Caco-2 (cell line): ENCODE data around the gene TBL1X. TPM values are rescaled to one million over a fixed set of nuclear protein-coding genes. Genes with fewer than 3 reads are reported as not detected.

ENCODE experiments used
- BruUV-seq: library from RNA; stranded (reverse); fragments of 400-500 nt; replicated peaks from 2 replicates; lab custom pipeline; 2021; lab: Mats Ljungman, UMichigan
- CTCF ChIA-PET: fragments of 300-600 bp; sonication (Branson Sonifier 250); formaldehyde crosslinking; loops from one replicate; lab custom pipeline; 2022; ENCODE audit warnings: antibody characterized with exemption; lab: Charles Lee
- POLR2A ChIA-PET: fragments of 300-600 bp; sonication (Branson Sonifier 250); formaldehyde crosslinking; loops from one replicate; lab custom pipeline; 2022; ENCODE audit warnings: antibody characterized with exemption; lab: Charles Lee
- DNase-seq, 2 experiments: peaks; one replicate each; pipeline versions ENCODE4 v3.0.0 to v3.0.0-alpha.2; 2020 to 2022
- H3K27me3 ChIP-seq: replicated peaks from 2 replicates; pipeline ENCODE4 v1.6.0; 2011; ENCODE audit warnings: low read length; ENCODE audit not compliant: control insufficient read depth, insufficient read depth
- H3K36me3 ChIP-seq: 2 replicates; pipeline ENCODE4 v1.5.1; 2011; ENCODE audit warnings: low read length; ENCODE audit not compliant: control insufficient read depth, insufficient read depth
- H3K4me1 ChIP-seq: fragments of 250-450 bp; sonication (Bioruptor Pico); 2 replicates; pipeline ENCODE4 v1.5.1; 2020; ENCODE audit warnings: mild to moderate bottlenecking
- H3K4me3 ChIP-seq: 2 replicates; pipeline ENCODE4 v1.5.1; 2011; ENCODE audit warnings: low read depth, mild to moderate bottlenecking, control low read depth, low read length
- H3K9me3 ChIP-seq: fragments of 250-450 bp; sonication (Bioruptor Pico); 2 replicates; pipeline ENCODE4 v1.5.1; 2020; ENCODE audit warnings: mild to moderate bottlenecking, moderate library complexity
- H3K27ac Mint-ChIP-seq: one replicate; pipeline ENCODE4 v1.8.0; 2022; ENCODE audit warnings: mixed read lengths; ENCODE audit not compliant: unreplicated experiment
- H3K27me3 Mint-ChIP-seq: one replicate; pipeline ENCODE4 v1.8.0; 2022; ENCODE audit warnings: mixed read lengths; ENCODE audit not compliant: insufficient read depth, unreplicated experiment
- H3K36me3 Mint-ChIP-seq: one replicate; pipeline ENCODE4 v1.8.0; 2022; ENCODE audit warnings: mild to moderate bottlenecking, mixed read lengths; ENCODE audit not compliant: insufficient read depth, unreplicated experiment
- H3K4me1 Mint-ChIP-seq: one replicate; pipeline ENCODE4 v1.8.0; 2022; ENCODE audit warnings: low read depth, mixed read lengths; ENCODE audit not compliant: unreplicated experiment
- H3K4me3 Mint-ChIP-seq: one replicate; pipeline ENCODE4 v1.8.0; 2022; ENCODE audit warnings: mild to moderate bottlenecking, moderate library complexity, mixed read lengths; ENCODE audit not compliant: unreplicated experiment
- H3K9me3 Mint-ChIP-seq: one replicate; pipeline ENCODE4 v1.8.0; 2022; ENCODE audit warnings: mixed read lengths; ENCODE audit not compliant: unreplicated experiment
- intact Hi-C: fragments of 100-400 bp; cut with micrococcal nuclease; formaldehyde crosslinking; loops from one replicate; pipeline ENCODE4 v1.10.0; 2022; ENCODE audit not compliant: unreplicated experiment
- total RNA-seq: library from RNA; stranded (reverse); gene quantifications from 2 replicates; pipeline ENCODE4 v1.2.3, GENCODE V29; 2022
- TF ChIP-seq, protein P1 (sequence below), 2 experiments: fragments of 200-600 bp in 1 of 2; IDR thresholded peaks; 1 replicate in 1 of 2; 2 replicates in 1 of 2; pipeline versions ENCODE4 v1.5.1 to v1.8.0; 2011 to 2022; ENCODE audit warnings: antibody characterized with exemption in 1 of 2, control low read depth in 1 of 2, inconsistent platforms in 1 of 2, low read depth in 1 of 2, low read length in 1 of 2, mild to moderate bottlenecking in 1 of 2, moderate library complexity in 1 of 2; ENCODE audit not compliant: insufficient read depth in 1 of 2, severe bottlenecking in 1 of 2, unreplicated experiment in 1 of 2

The TBL1X gene
- total RNA-seq, 1 experiment from 2014 or later: 84.2 TPM

DNA sequence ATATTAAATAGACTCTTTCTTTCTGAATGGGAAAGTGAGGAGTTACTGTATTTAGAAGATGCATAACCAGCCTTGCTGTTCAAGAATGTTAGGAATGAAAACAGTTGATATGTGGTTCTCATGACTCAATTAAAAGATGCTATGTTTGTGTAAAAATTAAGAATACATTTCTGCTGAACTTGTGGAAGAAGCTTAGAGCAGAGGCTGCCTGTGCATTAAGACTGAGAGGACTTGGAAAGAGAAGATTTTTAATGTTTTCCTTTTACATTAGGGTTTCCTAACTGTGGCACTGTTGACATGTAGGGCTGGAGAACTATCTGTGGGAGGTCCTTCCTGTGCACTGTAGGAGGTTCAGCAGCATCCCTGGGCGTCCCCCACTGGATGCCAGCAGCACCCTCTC is 163.1 kb downstream of the TBL1X start:
- no peaks in the 10 kb centered on the region for H3K36me3 ChIP-seq
- intact Hi-C loops: no loop called here
- H3K4me3 ChIP-seq: no peak overlapping the region
- H3K9me3 ChIP-seq: no peaks in the 10 kb centered on the region
- Mint-ChIP-seq H3K27me3 (no peaks in the 10 kb centered on the region), H3K9me3 (no peaks in the 10 kb centered on the region), H3K4me3 (no peak overlapping the region), H3K27ac (no peak overlapping the region), H3K36me3 (peaks cover 5% of the 10 kb centered on the region), H3K4me1 (no peaks in the 10 kb centered on the region)
- ChIA-PET POLR2A (no interaction called here), CTCF (no interaction called here)
- BruUV-seq: no TSS peak
- TF ChIP-seq, protein P1, sequence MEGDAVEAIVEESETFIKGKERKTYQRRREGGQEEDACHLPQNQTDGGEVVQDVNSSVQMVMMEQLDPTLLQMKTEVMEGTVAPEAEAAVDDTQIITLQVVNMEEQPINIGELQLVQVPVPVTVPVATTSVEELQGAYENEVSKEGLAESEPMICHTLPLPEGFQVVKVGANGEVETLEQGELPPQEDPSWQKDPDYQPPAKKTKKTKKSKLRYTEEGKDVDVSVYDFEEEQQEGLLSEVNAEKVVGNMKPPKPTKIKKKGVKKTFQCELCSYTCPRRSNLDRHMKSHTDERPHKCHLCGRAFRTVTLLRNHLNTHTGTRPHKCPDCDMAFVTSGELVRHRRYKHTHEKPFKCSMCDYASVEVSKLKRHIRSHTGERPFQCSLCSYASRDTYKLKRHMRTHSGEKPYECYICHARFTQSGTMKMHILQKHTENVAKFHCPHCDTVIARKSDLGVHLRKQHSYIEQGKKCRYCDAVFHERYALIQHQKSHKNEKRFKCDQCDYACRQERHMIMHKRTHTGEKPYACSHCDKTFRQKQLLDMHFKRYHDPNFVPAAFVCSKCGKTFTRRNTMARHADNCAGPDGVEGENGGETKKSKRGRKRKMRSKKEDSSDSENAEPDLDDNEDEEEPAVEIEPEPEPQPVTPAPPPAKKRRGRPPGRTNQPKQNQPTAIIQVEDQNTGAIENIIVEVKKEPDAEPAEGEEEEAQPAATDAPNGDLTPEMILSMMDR (IDR thresholded peaks at IDR 0.05; ENCODE audit: insufficient read depth in 1 of 2, low read depth in 1 of 2, low read length in 1 of 2, severe bottlenecking in 1 of 2, unreplicated experiment in 1 of 2): no peak
- H3K27me3 ChIP-seq: no peaks in the 10 kb centered on the region
- no peak for DNase-seq
- H3K4me1 ChIP-seq: no peaks in the 10 kb centered on the region

DNA sequence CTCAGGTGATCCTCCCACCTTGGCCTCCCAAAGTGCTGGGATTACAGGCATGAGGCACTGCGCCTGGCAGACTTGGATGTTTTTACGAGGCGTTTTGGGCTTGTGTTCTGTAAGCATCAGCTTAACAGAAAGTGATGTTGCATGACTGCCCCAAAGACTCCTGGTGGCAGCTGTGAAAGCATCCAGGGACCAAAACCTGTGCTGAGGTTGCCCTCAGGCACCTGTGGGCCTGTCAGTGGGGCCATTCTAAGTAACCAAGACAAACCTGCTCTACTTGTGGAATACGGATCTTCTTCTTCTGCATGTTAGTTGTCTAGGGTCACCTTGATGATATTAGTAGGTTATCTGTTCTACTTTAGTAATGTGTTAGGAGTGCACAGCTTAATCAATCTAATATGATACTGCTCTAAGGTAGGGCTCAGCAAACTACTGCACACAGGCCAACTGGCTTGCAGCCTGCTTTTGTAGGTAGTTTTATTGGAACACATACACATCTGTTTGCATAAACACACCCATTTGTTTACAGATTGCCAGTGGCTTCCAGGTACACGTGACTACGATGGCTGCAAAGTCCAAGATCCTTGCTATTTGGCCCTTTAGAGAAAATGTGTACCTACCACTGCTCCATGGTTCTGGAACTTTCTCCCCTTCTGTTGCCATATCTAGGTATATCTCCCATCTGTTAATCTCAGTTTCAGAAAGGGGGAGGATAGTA is 164.1 kb downstream of the TBL1X start:
- Mint-ChIP-seq H3K4me3 (no peak overlapping the region), H3K27ac (no peak overlapping the region), H3K4me1 (no peaks in the 10 kb centered on the region), H3K9me3 (no peaks in the 10 kb centered on the region), H3K27me3 (no peaks in the 10 kb centered on the region), H3K36me3 (peaks cover 5% of the 10 kb centered on the region)
- no TSS peak for BruUV-seq
- TF ChIP-seq, protein P1 (IDR thresholded peaks at IDR 0.05; ENCODE audit: insufficient read depth in 1 of 2, low read depth in 1 of 2, low read length in 1 of 2, severe bottlenecking in 1 of 2, unreplicated experiment in 1 of 2): no peak
- Histone ChIP-seq H3K27me3 (no peaks in the 10 kb centered on the region), H3K9me3 (no peaks in the 10 kb centered on the region), H3K4me3 (no peak overlapping the region), H3K36me3 (no peaks in the 10 kb centered on the region), H3K4me1 (no peaks in the 10 kb centered on the region)
- ChIA-PET POLR2A (no interaction called here), CTCF (no interaction called here)
- DNase-seq: no peak
- intact Hi-C loops: no loop called here

DNA sequence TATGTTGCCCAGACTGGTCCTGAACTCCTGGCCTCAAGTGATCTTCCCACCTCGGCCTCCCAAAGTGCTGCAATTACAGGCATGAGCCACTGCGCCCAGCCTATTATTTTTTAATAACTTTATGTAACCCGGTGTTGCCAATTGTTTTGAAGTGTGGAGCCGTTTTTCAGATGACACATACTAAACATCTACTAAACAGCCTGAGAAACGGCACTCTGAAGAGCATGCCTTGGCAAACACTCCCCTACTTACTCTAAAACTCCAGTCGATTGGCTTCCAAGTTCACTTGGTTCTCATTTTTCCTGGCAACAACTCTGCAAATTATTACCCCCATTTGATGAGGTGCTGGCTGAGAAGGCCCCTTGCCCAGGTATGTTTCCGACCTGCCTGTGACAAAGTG is 169.7 kb downstream of the TBL1X start:
- DNase-seq: no peak
- Histone ChIP-seq H3K9me3 (no peaks in the 10 kb centered on the region), H3K4me1 (no peaks in the 10 kb centered on the region), H3K4me3 (no peak overlapping the region), H3K27me3 (no peaks in the 10 kb centered on the region), H3K36me3 (no peaks in the 10 kb centered on the region)
- Mint-ChIP-seq H3K27me3 (no peaks in the 10 kb centered on the region), H3K36me3 (peaks cover 12% of the 10 kb centered on the region), H3K27ac (no peak overlapping the region), H3K4me3 (no peak overlapping the region), H3K9me3 (no peaks in the 10 kb centered on the region), H3K4me1 (no peaks in the 10 kb centered on the region)
- TF ChIP-seq, protein P1 (IDR thresholded peaks at IDR 0.05; ENCODE audit: insufficient read depth in 1 of 2, low read depth in 1 of 2, low read length in 1 of 2, severe bottlenecking in 1 of 2, unreplicated experiment in 1 of 2): no peak
- BruUV-seq: no TSS peak
- ChIA-PET POLR2A (no interaction called here), CTCF (no interaction called here)
- intact Hi-C loops: no loop called here
